GM21360 (cell line): ENCODE measurements around the gene GPNMB.

Source experiments
- ATAC-seq: cut with Tn5 transposase; IDR thresholded peaks from one replicate; pipeline ENCODE4 v1.9.1; 2021; ENCODE audit warnings: mild to moderate bottlenecking, moderate library complexity; ENCODE audit not compliant: unreplicated experiment

Gene GPNMB

GRCh38 chr7:23228412-23228811 is 18.2 kb upstream of the GPNMB start:
- ATAC-seq: no peak

GRCh38 chr7:23230641-23231101 is 15.9 kb upstream of the GPNMB start:
- no peak for ATAC-seq

- no peak for ATAC-seq
Observed at GRCh38 chr7:23232966-23233365, 13.6 kb upstream of the GPNMB start.

- ATAC-seq: peak; percentile 72
Observed at GRCh38 chr7:23234569-23235296, 11.8 kb upstream of the GPNMB start.

GRCh38 chr7:23235813-23236221 is 10.8 kb upstream of the GPNMB start:
- no peak for ATAC-seq

GRCh38 chr7:23237000-23237399 is 9.6 kb upstream of the GPNMB start:
- ATAC-seq: no peak

GRCh38 chr7:23238983-23239652 is 7.5 kb upstream of the GPNMB start:
- ATAC-seq: no peak

- no peak for ATAC-seq
Observed at GRCh38 chr7:23239698-23240097, 6.9 kb upstream of the GPNMB start.

GRCh38 chr7:23242321-23242720 is 4.3 kb upstream of the GPNMB start:
- no peak for ATAC-seq

- no peak for ATAC-seq
Observed at GRCh38 chr7:23242935-23243334, 3.6 kb upstream of the GPNMB start.

- ATAC-seq: no peak
Observed at GRCh38 chr7:23247046-23247602, 549 bp downstream of the GPNMB start.

GRCh38 chr7:23247603-23248335 is 1.2 kb downstream of the GPNMB start:
- no peak for ATAC-seq

GRCh38 chr7:23249486-23249885 is 2.9 kb downstream of the GPNMB start:
- no peak for ATAC-seq

- no peak for ATAC-seq
Observed at GRCh38 chr7:23254051-23254681, 7.6 kb downstream of the GPNMB start.

GRCh38 chr7:23256731-23257130 is 10.2 kb downstream of the GPNMB start:
- ATAC-seq: no peak

- no peak for ATAC-seq
Observed at GRCh38 chr7:23260371-23260770, 13.8 kb downstream of the GPNMB start.

GRCh38 chr7:23261843-23262452 is 15.4 kb downstream of the GPNMB start:
- peak; percentile 76 for ATAC-seq

- peak; percentile 48 for ATAC-seq
Observed at GRCh38 chr7:23264916-23265458, 18.4 kb downstream of the GPNMB start.

GRCh38 chr7:23266918-23267317 is 20.3 kb downstream of the GPNMB start:
- no peak for ATAC-seq

GRCh38 chr7:23267357-23267756 is 20.8 kb downstream of the GPNMB start:
- no peak for ATAC-seq
